Activated naive CD4-positive, alpha-beta T cell treated with Interleukin-2 at 50 U/mL for 16 hours (primary cell): Measurements from ENCODE around the gene IL4I1.
"Not testable (repeated sequence)": the region's sequence is repeated elsewhere in the genome, so short reads cannot be mapped to it uniquely, and the experiment has no call there.

ENCODE experiments used
- DNase-seq: peaks from one replicate; pipeline ENCODE4 v3.0.0-alpha.2; 2020

The IL4I1 gene, protein sequence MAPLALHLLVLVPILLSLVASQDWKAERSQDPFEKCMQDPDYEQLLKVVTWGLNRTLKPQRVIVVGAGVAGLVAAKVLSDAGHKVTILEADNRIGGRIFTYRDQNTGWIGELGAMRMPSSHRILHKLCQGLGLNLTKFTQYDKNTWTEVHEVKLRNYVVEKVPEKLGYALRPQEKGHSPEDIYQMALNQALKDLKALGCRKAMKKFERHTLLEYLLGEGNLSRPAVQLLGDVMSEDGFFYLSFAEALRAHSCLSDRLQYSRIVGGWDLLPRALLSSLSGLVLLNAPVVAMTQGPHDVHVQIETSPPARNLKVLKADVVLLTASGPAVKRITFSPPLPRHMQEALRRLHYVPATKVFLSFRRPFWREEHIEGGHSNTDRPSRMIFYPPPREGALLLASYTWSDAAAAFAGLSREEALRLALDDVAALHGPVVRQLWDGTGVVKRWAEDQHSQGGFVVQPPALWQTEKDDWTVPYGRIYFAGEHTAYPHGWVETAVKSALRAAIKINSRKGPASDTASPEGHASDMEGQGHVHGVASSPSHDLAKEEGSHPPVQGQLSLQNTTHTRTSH

GRCh38 chr19:49896863-49897621 is at the start of gene IL4I1:
Gene IL4I1 (minus strand): TSS chr19:49896887. CDS start chr19:49896160, 727 bp downstream.
- DNase-seq: peak; percentile 74

DNA sequence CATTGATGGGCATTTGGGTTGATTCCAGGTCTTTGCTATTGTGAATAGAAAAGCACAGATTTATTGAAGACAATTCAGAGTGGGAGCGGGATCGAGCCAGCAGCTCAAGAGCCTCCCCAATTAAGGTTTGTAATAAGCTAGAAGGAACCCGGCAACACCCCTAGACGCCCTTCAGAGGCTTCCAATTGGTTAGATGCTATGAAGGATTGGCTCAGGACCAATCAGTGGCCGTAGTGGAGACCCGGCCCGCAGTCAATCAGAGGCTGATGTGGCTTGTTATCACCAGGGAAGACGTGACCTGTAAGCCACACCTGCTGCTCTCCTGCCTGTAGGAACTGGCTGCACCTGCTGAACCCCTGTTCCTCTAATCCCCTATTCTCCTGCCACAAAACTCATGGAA is 49.7 kb upstream of the IL4I1 start:
- DNase-seq: no peak

DNA sequence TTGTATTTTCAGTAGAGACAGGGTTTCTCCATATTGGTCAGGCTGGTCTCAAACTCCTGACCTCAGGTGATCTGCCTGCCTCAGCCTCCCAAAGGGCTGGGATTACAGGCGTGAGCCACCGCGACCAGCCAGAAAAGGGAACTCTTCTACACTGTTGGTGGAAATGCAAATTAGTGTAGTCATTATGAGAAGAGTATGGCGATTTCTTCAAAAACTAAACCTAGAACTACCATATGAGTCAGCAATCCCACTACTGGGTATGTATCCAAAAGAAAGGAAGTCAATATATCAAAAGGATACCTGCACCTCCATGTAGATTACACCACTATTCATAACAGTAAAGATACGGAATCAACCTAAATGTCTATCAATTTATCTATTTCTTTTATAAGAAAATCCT is 47.9 kb upstream of the IL4I1 start:
- DNase-seq: not testable (repeated sequence)

DNA sequence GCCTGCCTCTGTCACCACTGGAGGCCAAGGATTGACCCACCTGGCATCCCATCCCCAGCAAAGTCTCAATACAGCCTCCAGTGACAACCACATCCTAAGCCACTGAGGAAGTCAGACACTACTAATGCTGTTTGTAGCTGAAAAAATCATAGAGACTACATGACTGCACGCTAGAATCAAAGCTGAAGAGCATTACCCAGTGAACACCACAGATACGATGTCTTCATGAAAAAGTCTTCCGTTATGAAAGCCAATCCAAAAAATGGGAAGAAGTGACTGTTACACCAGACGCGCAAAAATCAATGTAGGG is 43.8 kb upstream of the IL4I1 start:
- DNase-seq: no peak

GRCh38 chr19:49939721-49940481 is 43.2 kb upstream of the IL4I1 start:
- DNase-seq: no peak

DNA sequence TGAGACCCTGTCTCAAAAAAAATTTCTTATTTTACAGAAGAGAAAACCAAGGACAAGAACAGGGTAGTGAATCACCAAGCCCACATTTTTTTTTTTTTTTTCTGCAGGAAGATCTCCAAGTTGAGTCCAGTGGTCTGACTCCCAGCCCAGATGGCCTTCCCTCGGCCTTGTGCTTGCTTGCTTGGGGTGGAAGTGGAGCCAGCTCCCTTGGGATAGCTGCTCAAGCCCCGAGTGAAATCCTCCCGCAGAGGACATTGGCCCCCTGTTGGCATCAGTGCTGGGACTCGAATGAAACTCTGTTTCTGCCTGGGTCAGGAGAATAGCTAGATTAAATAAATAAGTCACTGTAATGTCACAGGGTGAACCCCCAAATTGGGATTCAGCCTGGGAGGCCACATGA is 42.0 kb upstream of the IL4I1 start:
- DNase-seq: no peak

GRCh38 chr19:49937750-49938381 is 41.2 kb upstream of the IL4I1 start:
- peak; percentile 80 for DNase-seq

DNA sequence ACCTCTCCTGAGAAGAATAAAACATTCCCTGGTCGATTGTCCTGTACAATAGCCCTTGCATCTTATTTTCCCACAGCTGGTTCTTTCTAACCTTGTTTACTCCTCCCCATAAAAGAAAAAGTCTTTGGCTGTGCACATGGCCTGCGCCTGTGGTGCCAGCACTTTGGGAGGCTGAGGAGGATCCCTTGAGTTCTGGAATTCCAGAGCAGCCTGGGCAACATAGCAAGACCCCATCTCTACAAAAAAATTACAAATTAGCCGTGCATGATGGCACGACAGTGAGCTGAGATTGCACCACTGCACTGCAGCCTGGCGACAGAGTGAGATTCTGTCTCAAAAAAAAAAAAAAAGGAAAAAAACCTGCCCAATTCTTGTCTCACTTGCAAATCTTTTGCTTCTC is 39.9 kb upstream of the IL4I1 start:
- DNase-seq: no peak

- no peak for DNase-seq
These were observed 37.0 kb upstream of the IL4I1 start for GRCh38 chr19:49933643-49934042.

GRCh38 chr19:49932731-49933131 is 36.0 kb upstream of the IL4I1 start:
- peak; percentile 28 for DNase-seq

GRCh38 chr19:49932041-49932451 is 35.4 kb upstream of the IL4I1 start:
- no peak for DNase-seq

DNA sequence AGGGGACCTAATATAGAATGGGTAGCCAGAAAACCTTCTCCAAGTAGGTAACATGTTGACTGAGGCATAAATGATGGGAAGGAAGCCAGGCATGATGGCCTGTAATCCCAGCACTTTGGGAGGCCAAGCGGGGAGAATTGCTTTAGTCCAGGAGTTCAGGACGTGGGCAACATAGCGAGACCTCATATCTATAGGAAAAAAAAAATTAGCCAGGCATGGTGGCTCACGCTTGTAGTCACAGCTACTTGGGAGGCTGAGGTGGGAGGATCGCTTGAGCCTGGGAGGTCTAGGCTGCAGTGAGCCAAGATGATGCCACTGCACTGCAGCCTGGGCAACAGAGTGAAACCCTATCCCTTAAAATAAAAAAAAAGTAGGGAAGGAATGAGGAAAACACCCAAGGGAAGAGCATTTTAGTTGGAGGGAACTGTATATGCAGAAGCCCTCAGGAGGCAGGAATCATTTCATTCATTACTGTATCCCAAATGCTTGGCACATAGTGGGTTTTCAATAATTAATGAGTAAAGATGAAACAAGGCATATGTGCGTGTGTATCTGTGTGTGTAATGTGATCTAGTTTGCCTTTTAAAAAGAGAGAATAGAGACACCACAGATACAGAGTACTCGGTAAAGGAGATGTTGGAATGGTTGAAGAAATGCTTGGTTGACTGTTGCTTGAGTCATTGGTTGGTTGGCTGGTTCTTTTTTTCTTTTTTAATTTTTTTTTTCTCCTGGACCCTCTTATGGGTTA is 34.8 kb upstream of the IL4I1 start:
- no peak for DNase-seq

DNA sequence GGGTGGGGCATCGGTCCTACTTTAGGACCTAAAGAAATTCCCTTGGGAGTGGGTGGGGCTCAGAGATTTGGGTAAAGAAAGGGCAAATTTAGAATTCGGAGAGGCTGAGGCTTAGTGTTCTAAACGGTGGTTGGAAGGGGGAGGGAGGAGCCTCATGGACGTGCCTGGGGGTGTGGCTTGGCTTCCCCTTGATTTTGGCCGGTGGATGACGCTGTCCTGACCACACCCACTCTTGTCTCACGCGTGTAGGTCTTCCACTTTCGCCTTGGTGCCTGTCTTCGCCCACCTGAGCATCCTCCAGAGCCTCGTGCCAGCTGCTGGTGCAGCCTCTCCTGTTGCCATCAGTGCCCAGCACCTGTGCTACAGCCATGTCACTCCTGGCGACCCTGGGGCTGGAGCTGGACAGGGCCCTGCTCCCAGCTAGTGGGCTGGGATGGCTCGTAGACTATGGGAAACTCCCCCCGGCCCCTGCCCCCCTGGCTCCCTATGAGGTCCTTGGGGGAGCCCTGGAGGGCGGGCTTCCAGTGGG is 33.9 kb upstream of the IL4I1 start:
- DNase-seq: no peak

DNA sequence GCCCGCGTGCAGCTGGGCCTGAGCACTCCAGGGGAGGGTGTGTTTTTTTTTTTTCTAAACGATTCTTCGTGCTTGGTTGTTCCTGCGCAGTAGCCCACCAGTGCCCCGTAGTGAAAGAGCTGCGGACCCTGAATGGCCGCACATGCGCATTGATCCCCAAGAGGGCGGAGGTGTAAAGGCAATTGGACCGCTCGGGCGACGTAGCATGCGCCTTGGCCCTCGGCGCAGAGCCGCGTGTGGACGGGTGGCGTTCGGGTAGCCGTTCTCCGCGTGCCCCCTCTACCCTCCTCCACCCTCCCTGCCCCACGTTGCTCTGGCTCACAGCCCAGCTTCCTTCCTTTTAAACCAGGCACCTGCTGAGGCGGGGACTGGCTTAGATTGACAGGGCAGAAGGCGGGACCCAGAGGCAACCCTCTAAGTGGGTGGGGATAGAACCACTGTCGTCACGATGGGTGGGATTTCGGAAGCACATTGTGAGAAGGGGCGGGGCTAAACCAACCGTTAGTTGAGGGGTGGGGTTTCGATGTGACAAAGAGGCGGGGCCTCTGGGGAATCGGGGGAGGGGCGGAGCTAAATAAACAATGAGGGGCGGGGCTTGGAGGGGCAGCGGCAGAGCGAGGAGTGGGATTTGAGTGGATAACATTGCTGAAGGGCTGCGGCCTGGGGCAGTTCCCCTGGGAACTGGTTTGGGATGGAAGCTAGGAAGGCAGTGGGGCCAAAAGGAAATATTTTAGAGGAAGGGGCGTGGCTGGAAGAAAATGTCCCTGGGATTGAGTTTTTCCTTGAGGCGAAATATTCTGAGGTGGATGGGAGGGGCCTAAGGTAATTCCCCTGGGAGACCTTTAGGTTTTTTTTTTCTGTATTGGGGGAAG is 33.2 kb upstream of the IL4I1 start:
- DNase-seq: peak; percentile 91

GRCh38 chr19:49929121-49929610 is 32.5 kb upstream of the IL4I1 start, which contains the start of the genes ATF5 and NUP62:
Gene ATF5 (plus strand): TSS chr19:49929205. CDS start chr19:49930851, 1,646 bp downstream.
Gene NUP62 (minus strand): TSS chr19:49929504. CDS start chr19:49909807, 19,697 bp downstream.
- peak; percentile 90 for DNase-seq

DNA sequence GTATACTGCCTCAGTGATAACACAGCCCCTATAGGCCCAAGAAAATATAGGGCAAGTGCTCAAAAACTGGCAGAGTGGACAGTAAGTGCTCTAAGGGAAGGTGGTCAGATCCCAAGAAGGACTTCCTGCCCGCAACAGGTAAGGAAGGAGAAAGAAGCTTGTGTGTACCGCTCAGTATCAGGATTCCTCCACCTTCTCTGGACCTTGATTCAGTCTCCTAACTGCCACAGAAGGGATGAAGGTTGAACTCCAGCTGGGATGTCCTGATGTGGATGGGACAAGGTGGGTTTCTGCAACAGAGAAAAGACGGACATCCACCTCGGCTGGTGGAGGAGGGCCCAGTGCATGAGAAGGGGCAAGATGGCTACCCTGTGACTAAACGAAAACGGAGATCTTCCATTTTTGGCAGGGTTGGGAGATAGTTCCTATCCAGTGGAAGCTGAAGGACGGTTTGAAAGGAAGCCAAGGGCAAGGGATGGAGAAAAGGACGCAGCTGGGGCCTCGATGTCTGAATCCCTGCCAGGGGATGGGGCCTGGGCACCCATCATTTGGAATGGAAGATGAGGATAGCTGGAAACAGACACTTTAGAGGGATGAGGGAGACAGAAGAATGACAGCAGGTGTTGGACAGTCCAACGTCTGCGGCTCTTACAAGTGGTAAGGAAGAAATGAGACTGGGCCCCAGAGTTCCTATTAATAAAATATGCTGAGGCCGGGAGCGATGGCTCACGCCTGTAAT is 31.0 kb upstream of the IL4I1 start:
- no peak for DNase-seq

DNA sequence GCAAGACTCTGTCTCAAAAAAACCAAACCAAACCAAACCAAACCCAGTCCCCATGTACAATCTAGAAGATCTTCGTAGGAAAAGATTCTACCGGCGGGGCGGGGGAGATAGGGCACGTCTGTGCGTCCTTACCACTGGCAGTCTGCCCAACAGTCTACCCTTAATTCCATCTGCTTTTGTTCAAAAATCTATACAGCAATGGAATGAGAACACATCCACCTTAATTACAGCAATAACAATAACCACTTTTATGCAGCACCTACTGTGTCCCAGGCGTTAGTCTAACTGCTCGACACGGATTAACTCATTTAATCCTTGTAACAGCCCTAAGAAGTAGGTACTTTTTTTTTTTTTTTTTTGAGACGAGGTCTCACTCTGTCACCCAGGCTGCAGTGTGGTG is 29.8 kb upstream of the IL4I1 start:
- no peak for DNase-seq

DNA sequence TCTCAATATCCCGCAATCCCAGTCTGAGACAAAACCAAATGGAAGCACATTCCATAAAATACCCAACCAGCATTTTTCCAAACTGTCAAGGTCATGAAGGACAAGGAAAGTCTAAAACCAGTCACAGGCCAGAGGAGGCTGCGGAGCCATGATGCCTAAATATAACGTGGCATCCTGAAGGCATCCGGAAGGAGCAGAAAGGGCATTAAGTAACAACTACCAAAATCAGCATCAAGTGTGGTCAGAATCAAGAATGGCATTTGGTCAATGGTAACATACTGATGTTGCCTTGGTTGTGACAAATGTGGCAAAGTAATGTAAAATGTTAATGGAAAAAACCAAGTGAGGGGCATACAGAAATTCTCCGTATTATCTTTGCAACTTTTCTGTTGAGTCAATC is 28.8 kb upstream of the IL4I1 start:
- no peak for DNase-seq

- DNase-seq: not testable (repeated sequence)
These were observed 28.2 kb upstream of the IL4I1 start for GRCh38 chr19:49924881-49925210.
